NCI-H774 (cell line): Measurements from ENCODE around the gene PDF.

Experiments used
- DNase-seq: peaks from one replicate; lab custom pipeline; 2025; lab: John Stamatoyannopoulos, UW

Gene PDF

DNA sequence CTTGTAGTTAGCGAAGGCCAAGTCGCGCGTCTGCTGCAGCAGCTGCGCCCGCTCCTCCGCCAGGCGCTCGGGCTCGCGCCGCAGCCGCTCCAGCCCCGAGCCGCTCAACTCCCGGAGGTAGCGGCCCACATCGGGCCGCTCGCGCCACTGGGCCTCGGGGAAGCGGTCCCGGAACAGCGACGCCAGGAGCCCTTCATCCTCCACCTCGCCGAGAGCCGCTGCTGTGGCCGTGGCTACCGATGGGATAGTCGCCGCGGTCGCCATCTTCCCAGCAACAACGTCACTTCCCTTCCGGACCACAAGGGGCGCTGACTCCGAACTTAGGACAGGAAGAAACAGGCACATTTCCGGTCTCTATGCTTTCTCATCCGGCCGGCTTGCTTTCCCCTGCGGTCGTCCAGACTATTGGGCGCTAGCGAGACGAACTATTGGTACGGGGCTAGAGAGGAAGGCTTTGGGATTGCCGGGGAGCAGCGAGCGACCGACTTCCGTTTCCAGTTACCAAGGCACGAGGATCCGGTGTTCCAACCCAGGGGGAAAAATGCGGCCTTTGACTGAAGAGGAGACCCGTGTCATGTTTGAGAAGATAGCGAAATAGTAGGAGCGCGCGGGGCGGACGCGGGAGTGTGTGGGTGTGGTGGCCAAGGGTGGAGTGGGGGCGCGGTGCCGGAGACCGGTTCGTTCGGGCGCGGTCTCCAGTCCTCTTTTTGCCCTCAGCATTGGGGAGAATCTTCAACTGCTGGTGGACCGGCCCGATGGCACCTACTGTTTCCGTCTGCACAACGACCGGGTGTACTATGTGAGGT, 9.1 kb upstream of the PDF start, which contains the start of the genes COG8 and NIP7:
COG8 (minus strand) TSS at position 276 of the 806 bp plus-strand sequence; CDS start at position 264, 12 bp downstream.
NIP7 (plus strand) TSS at position 484 of the 806 bp plus-strand sequence; CDS start at position 542, 58 bp downstream.
- peak; percentile 92 for DNase-seq

DNA sequence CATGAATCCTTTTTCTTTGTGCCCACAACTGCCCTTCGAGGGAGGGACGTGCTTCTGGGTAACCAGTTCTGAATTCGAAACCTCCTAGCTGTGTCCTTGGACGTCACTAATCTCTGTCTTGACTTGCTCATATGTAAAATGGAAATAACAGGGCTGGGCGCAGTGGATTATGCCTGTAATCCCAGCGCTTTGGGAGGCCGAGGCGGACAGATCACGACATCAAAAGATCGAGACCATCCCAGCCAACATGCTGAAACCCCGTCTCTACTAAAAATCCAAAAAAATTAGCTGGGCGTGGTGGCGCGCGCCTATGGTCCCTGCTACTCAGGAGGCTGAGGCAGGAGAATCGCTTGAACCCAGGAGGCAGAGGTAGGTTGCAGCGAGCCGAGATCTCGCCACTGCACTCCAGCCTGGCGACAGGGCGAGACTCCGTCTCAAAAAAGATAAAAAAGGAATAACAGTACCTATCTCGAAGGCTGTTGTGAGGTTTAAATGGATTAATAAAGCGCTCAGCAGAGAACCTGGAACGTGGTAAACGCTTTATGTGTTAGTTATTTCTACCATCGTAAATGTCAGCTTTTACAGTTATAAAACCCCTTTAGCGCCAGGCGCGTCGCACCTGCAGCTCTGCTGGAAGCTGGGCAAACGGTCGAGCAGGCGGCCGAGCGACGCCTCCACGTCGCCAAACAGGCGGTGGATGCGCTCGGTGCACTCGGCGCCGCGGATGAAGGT, 8.3 kb upstream of the PDF start:
- no peak for DNase-seq

DNA sequence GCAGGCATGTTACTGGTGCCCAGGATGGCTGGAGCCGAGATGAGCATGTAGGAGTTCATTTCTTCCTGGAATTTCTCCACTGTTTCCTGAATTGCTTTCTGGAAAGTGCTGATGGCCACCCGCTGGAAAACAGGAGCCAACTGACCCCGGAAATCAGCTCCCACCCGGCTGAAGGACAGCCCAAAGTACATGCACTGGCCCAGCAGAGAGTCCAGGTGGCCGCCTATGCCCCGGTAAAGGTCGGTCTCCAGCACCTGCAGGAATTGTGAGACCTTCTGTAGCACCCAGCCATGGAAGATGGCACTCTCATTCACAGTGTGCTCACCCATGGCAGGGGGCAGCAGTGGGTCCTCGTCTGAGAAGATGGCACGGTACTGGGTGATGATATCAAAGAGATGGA, 4.3 kb upstream of the PDF start:
- no peak for DNase-seq

DNA sequence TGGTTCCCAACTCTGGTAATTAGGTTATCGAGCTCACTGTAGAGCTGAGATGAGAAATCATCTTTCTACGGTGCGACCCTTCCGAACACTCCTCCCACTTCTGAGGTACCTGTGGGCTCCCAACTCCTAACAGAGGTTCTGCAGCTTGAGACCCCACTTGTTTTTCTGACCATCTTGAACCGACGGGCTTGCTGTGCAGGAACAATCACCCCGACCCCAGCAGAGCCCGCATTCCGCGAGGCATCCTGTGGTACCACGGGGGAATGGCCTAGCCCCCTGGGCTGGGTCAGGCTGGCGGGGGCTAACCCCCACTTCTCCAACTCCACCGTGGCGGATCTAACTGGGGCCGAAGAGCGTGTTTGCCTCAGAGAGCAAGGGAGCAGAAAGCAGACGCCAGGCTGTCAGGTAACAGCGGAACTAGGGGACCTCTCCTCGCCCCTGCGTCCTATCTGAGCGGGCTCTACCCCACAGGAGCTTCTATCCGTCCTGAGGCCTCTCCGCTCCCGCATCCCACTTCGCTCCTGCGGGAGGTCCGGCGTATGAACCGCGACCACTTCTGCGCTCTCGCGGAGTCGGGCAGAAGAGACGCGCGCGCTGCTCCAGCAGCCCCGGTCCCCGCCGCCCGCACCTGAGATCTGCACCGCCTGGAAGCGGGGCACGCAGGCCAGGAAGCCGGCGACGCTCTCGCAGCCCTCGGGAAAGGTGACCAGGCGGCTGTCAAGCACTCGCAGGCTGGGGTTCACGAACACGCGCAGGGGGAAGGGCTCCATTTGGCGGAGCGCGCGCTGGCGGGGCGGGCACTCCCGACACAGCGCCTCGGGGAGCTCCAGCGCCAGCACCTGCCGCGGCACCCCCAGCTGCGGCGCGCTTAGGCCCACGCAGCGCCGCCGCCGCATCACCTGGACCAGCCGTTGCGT, 761 bp downstream of the PDF start:
- no peak for DNase-seq

DNA sequence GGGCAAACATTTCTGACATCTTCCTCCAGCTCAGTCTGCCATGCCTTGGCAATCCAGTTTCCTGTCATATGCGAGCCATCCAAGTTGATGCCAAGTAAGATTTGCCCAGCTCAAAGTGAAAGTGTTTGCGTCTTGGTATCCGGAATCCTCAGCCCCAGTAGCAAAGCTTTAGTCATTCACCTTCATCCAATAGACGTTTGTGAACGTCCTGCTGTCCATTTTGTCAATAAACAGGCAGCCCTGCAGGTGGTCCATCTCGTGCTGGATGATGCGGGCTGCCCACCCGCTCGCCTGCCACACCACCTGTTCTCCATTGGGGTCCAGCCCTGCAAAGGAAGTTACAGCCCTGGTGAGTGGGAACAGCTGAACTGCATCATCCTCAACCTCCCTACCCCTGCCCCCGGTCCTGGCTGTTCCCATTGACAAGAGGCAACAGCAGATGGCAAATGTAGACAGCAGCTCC, 1.5 kb downstream of the PDF start:
- DNase-seq: no peak

DNA sequence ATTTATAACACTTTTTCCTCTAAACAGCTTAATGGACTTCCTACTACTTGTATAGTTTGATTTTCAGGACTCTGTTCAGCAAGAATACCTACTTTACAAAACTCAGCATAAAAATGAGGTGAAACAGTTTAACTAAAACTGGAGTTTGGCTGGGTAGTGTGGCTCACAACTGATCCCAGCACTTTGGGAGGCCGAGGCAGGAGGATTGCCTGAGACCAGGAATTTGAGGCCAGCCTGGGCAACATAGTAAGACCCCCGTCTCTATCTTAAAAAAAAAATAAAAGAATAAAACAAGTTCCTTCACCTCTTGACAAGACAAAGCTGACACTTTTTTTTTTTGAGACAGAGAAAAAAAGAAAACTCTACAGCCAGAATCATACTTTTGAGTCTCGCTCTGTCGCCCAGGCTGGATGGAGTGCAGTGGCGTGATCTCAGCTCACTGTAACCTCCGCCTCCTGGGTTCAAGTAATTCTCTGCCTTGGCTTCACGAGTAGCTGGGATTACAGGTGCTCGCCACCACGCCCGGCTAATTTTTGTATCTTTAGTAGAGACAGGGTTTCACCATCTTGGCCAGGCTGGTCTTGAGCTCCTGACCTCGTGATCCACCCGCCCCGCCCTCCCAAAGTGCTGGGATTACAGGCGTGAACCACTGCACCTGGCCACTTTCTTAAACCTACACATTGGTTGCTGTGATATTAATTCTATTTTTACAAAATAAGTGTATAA, 2.6 kb downstream of the PDF start:
- no peak for DNase-seq

DNA sequence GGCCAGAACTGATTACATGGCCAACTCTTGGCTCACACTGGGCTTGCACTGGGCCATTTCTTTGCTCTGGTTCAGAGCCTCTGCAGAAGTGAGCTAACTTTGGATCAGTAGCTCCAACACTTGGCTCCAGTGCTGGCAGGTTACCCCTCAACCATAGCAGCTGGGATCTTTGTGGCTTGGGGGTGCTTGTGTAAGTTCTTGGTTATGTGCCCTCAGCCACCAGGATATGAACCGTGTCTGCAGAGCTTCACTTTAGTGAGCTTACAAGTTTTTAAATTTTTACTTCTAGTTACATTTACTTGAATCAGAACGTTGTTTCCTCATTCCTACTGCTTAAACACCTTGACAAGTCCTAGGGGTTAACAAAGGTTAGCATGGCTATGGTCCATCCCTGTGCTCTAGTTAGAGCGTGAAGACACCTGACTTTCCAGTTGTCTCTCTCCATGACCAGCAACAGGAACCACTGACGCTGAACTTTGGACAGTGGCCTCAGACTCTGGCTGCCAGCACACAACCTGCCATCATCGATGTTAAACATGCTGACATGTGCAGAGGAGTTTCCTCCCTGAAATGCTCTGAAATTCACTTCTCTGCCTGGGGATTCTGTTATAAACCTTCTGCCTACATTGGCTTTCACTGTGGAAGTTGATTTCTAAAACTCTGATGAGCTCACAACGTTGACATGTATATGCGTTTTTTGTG, 4.1 kb downstream of the PDF start:
- DNase-seq: no peak

DNA sequence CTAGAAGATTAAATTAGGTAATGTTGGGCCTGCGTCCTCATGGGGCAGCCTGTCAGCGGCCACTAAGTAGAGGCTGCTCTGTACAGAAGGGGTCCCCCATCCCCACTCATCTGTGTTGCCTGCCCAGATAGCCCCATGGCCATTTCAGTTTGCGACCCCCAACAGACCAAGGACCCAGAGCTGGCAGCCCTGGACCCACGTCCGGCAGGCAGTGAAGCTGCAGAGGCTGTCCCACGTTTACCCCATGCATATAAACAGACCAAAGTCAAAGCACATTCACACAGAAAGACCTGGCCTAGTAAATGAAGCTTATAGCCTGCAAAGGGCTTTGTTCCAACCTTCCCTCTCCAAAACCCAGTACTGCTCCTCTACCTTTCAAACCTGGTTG, 4.6 kb downstream of the PDF start:
- no peak for DNase-seq

DNA sequence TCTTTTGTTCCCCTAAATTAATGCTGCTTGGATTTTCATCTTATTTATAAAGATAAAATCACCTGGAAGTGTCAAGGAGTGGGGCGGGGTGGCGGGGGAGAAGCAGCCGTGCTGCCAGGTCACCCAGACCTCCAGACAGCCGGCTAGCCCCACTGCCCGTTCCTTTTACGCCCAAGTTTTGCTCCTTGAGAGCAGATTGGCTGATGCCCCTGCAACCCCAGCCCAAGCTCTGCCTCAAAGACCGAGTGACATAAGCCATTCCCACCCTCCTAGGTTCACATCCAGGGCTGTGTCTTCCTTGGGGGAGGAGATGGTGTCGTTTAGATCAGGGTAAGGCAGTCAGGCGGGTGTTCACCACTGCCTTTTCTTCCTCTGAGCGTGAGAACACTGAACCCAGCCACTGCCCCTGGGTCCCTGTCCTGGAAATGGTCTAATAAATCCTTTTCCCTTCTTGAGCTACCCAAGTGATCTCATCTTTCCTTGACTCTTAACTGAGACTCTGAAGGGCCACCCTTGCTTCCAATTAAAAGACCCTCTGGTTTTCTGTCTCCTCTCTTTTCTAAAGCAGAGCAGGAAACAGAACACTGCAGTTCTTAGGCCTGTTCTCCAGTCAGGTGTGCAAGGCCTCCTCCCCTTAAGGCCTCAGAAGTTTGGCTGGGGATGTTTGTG, 5.7 kb downstream of the PDF start:
- DNase-seq: no peak

DNA sequence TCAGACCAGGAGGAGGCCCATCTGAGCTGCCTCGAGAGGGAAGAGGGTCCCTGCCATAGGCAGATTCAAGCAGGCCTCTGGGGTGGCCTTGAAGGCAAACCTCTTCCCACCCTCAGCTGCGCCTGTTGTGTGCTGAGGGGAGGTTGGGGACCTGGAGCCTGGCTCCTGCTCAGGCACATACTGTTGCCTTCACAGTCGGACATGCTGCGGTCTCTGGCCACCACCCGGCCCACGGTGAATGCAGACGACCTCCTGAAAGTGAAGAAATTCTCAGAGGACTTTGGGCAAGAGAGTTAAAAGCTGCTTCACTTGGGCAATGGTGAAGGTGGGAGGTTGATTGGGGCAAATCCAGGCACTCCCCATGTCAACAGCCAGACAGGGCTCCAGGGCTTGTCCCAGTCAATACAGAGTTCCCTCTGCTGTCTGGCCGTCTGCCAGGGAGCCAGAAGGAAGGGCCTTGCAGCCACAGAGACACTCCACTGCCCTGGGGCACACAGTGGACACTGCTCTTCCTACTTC, 6.3 kb downstream of the PDF start:
- no peak for DNase-seq

DNA sequence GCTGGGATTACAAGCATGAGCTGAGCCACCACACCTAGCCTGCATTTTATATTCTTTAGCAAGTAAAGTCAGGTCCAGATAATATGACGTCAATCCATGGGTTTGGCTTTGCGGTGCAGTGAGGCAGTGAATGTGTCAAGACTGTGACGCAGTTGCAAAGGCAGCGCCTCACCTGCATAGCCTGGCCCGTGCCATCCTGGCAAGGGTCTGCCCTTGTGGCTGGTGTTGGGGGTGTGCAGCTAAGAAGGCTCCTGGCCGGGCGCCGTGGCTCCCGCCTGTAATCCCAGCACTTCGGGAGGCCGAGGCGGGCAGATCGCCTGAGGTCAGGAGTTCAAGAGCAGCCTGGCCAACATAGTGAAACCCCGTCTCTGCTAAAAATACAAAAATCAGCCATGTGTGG, 7.0 kb downstream of the PDF start:
- DNase-seq: no peak

DNA sequence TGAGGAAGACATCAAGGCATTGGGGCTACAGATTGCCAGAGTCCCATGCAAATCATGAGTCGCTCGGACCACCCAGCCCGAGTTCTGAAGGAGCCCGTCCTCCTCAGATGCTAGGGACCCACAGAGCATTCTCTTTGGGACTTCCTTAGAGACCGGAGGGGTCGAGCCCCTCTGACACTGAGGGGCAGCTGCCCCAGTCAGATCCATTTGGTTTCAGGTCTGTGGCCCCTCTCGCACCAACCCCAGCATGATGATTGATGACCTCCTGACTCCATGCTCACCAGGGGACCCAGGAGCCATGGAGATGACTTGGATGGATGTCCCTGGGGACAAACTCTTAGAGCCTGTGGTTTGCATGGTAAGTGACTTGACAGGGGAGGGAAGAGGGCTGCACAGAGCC, 8.0 kb downstream of the PDF start:
- DNase-seq: no peak

DNA sequence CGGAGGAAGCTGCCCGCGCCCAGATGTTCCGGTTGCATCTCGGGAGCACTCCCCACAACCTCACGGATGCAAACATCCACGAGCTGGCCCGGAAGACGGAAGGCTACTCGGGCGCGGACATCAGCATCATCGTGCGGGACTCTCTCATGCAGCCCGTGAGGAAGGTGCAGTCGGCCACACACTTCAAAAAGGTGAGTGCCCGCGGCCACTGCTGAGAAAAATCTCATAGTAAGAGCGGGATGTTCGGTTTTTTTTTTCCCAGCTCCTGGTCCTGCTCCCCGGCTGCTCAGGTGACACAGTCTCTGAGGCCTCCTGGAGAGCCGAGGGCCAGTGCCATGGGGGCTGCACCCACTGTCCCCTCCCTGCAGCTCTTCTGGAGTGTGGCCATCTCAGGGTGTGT, 9.3 kb downstream of the PDF start:
- DNase-seq: no peak

DNA sequence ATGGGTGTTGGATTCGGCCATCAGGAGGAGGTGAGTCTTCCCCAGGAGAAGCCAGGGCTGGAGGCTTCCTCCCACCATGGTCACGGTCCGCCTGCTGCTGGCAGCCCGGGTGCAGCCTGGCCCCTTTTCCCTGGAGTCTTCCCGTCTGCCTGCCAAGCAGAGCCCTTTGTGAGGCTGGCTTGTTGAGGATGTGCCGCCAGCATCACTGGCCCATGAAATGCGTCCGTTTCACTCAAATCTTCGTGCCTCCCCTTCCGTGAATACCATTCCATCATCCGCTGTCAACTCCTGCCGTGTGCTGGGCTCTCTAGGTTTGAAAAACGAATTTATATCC, 9.7 kb downstream of the PDF start:
- DNase-seq: no peak

DNA sequence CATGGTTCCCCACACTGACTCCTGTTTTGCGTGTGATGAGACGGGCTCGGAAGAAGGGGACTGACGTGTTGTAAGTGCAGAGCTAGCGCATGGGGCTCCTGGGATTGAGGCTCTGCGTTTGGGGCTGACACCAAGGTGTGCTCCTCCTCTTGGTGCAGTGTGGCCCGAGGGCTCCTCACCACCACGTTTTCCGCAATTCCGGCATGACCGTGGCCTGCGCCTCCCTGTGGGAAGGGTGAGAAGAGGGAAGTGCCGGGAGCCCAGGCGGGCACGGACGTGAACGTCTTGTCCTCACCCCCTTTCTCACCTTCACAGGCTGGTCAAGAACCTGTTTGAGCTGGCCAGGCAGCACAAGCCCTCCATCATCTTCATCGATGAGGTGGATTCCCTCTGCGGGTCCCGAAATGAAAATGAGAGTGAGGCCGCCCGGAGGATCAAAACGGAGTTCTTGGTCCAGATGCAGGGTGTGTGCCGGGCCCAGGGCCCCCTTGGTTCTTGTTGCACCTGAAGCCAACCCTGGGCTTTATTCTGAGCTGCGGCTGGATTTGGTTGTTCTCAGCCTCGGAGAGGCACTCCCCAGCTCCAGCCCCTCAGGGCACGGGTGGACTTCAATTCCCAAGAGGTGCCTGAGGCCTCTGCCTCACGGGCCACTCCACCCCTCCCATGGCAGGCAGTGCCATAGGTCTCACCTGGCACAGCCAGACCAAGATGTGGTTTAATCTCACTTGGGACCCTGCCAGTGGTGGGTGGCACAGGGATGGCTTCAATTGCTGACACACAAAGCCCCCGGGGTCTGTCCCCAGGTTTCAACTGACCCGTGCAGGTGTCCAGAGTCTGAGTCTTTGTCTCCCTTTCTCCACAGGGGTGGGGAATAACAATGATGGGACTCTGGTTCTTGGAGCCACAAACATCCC, 10.3 kb downstream of the PDF start:
- no peak for DNase-seq

DNA sequence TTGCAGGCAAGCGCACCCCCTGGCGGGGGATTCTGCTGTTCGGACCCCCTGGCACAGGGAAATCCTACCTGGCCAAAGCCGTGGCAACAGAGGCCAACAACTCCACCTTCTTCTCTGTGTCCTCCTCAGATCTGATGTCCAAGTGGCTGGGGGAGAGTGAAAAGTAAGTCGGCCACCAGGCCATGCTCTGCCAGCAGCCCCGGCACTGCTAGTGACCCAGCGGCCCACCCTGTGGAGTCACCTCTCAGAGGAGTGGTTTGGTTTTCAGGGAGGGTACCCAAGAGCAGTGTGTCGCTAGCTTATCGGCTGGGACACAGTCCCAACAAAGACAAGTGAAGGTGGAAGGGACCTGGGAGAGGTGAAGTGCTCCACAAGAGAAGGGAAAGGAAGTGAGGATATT, 11.0 kb downstream of the PDF start:
- DNase-seq: no peak

DNA sequence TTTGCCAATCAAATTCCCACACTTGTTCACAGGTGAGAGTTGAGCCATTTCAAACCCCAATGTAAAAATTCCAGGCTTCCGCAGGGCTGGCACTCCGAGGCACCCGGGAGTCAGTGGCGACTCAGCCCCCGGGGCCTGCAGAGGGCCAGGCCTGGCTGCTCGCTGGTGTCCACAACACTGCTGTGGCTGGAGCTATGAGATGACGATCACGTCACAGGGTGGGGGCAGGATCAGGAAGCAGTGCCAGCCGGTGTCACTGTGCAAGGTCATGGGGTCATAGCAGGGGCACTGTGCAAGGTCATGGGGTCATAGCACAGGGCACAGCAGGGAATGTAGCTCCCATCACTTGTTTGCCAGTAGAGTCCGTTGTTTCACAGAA, 11.5 kb downstream of the PDF start:
- no peak for DNase-seq

DNA sequence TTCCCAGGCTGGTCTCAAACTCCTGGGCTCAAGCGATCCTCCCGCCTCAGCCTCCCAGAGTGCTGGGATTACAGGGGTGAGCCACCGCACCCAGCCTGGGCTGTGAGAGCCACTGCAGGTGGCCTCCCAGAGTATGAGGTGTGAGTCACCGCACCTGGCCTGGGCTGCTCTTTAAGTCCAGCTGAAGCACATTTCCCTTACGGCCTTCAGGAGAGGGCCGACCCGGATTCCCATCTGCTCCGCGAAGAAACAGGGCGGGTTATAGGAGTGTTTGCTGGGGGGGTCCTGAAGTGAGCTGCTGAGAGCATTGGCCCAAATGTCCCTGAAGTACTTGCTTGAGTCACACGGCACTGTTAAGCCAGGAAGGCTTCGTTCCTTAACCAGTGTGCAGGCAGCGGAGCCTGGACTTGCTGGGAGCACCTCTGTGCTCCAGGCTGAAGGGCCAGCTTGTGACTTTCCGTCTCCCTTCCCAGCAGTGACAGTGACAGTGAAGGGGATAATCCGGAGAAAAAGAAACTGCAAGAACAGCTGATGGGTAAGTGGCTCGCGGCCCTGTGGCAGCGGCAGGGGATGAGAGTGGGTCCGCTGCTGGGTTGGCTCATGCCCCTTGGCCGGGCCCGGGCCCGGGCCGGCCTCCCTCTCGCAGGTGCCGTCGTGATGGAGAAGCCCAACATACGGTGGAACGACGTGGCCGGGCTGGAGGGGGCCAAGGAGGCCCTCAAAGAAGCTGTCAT, 12.0 kb downstream of the PDF start:
- no peak for DNase-seq
